AG09309 (cell line): ENCODE measurements around the gene OBSCN.
A peak's percentile ranks its signal among the peaks of the same experiment; 100 is the strongest.

Source experiments
- DNase-seq: peaks from one replicate; pipeline ENCODE4 v3.0.0-alpha.2; 2010; ENCODE audit warnings: low read depth
- H3K4me3 ChIP-seq: 2 replicates; pipeline ENCODE4 v1.5.1; 2011; ENCODE audit warnings: mild to moderate bottlenecking, low read depth, low read length, moderate library complexity; ENCODE audit not compliant: control insufficient read depth
- TF ChIP-seq, protein P1 (sequence below): IDR thresholded peaks from 2 replicates; pipeline ENCODE4 v1.5.1; 2011; ENCODE audit warnings: mild to moderate bottlenecking, low read depth, low read length, inconsistent platforms; ENCODE audit not compliant: insufficient read depth, control insufficient read depth; ENCODE audit errors: missing control alignments

OBSCN gene

DNA sequence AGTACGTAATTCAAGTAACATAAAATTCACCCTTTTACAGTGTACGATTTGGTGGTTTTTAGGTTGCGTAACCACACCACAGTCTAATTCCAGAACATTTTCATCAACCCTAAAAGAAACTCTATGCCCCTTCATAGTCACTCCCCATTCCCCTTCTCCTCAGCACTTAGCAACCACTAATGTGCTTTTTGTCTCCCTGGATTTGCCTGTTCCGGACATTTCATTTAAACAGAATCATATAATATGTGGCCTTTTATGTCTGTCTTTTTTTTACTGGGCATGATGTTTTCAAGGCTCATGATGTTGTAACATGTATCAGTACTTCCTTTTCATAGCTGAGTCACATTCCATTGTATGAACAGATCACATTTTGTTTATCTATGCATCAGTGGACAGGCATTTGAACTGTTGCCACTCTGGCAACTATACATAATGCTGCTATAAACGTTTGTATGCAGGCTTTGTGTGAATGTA is 20.8 kb downstream of the OBSCN start:
- no peak overlapping the region for H3K4me3 ChIP-seq
- TF ChIP-seq, protein P1, sequence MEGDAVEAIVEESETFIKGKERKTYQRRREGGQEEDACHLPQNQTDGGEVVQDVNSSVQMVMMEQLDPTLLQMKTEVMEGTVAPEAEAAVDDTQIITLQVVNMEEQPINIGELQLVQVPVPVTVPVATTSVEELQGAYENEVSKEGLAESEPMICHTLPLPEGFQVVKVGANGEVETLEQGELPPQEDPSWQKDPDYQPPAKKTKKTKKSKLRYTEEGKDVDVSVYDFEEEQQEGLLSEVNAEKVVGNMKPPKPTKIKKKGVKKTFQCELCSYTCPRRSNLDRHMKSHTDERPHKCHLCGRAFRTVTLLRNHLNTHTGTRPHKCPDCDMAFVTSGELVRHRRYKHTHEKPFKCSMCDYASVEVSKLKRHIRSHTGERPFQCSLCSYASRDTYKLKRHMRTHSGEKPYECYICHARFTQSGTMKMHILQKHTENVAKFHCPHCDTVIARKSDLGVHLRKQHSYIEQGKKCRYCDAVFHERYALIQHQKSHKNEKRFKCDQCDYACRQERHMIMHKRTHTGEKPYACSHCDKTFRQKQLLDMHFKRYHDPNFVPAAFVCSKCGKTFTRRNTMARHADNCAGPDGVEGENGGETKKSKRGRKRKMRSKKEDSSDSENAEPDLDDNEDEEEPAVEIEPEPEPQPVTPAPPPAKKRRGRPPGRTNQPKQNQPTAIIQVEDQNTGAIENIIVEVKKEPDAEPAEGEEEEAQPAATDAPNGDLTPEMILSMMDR, result no peak
- peak; percentile 85 for DNase-seq

DNA sequence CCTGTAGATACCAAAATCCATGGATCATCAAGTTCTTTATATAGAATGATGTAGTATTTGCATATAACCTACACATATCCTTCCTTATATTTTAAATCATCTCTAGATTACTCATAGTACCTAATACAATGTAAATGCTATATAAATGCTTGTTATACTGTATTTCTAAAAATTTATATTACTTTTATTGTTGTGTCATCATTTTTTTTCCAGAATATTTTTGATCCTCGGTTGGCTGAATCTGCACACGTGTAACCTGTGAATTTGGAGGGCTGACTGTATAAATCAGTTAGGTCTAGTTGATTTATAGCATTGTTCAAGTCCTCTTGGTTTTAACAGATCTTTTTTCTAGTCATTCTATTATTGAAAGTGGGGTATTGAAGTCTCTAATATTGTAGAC is 23.3 kb downstream of the OBSCN start:
- DNase-seq, result no peak
- TF ChIP-seq, protein P1, result no peak
- H3K4me3 ChIP-seq, result no peak overlapping the region

DNA sequence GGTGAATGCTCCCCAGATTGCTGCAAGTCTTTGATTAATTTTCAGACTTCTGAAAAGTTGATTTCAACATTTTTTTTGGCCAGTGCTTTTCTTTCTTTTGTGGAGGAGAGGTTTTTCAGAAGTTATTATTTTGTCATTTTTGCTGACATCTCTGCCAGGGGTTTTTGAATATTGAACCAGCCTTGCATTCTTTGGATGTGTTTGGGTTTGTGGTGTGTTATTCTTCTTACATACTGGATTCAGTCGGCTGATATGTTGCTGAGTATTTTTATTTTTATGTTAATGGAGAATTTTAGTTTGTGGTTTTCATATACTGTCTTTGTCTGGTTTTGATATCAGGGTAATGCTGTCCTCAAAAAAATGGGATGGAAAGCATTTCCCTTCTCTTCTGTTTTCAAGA is 25.3 kb downstream of the OBSCN start:
- TF ChIP-seq, protein P1, result no peak
- DNase-seq, result no peak
- no peak overlapping the region for H3K4me3 ChIP-seq

DNA sequence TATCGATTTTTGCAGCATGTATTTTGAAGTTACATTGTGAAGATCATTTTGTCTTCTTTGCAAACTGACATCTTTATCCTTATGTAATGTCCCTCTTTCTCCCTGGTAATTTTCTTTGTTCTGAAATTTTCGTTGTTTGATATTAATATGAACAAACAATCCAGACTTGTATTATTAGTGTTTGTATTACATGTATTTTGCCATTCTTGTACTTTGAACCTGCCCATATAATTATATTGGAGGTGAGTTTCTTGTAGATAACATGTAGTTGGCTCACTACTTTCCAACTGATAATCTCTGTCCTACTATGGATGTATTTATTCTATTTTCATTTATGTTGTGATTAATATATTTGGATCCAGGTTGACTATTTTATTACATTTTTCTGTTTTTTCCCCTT is 27.1 kb downstream of the OBSCN start:
- H3K4me3 ChIP-seq, result no peak overlapping the region
- DNase-seq, result no peak
- TF ChIP-seq, protein P1, result no peak

DNA sequence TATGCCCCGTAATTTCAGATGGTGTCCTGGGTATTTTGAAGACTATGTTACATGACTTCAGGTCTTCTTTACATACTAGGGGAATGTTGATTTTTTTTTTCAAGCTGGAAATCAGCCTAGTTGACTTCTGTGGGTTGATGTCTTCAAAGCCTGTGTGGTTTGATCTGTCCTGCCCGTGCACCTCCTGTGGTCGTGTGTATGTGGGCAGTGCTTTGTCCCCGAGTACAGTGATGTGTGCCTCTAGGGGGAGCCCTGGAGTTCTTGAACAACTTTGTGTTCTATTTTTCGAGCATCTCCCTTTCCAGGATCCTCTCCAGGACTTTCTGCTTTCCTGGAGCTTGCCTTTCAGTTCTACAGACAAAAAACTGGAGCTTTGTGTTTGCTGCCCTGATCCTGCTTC is 28.9 kb downstream of the OBSCN start:
- no peak for DNase-seq
- TF ChIP-seq, protein P1, result peak; percentile 73

DNA sequence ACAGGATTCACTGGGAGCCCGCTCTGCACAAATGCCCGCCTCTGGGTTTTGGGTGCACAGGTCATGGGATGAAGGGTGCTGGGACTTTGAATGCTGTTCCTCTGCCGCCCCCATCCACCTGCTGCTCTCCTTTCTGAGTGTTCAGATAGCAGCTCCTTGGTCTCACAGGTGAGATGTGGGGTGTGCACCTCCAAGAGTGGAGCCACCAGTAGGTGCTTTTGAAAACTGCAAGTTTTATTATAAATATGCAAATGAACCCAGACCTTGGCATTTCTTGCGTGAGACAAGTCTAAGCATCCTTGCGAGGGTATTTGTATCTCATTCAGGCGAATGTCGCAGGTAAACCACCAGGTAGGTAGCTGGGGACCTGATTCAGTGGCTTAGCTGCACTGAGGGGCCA is 30.2 kb downstream of the OBSCN start:
- TF ChIP-seq, protein P1, result no peak
- H3K4me3 ChIP-seq, result no peak overlapping the region
- no peak for DNase-seq

More for the DNA sequence above, 28.9 kb downstream of the OBSCN start:
- H3K4me3 ChIP-seq, result no peak overlapping the region

DNA sequence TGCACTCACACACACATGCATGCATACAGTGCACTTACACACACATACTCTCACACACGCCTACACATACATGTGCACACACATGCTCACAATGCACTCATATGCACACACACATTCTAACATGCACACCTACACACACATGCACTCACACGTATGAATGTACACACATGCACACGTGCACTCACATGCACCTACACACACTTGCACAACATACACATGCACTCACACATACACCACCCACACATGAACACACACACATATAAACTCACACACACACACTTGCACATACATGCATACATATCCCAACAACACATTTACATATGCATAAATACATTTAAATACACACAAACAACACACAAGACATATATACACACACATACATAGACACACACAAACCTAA is 30.6 kb downstream of the OBSCN start:
- no peak overlapping the region for H3K4me3 ChIP-seq
- DNase-seq, result no peak
- TF ChIP-seq, protein P1, result no peak
